OCI-LY3 (cell line): Measurements from ENCODE around the gene UBE2L6.

Source experiments
- CTCF ChIP-seq: fragments of 200-600, 300-600 bp; sonication (generic); IDR thresholded peaks from 2 replicates; pipeline ENCODE4 v1.5.1; 2014; ENCODE audit warnings: antibody characterized with exemption, low read length, low read depth
- EZH2phosphoT487 ChIP-seq: fragments of 200-600 bp; shearing (Covaris generic); IDR thresholded peaks from 2 replicates; pipeline ENCODE4 v1.6.1; 2018; ENCODE audit warnings: antibody characterized with exemption, mixed run types, low read depth

DNA sequence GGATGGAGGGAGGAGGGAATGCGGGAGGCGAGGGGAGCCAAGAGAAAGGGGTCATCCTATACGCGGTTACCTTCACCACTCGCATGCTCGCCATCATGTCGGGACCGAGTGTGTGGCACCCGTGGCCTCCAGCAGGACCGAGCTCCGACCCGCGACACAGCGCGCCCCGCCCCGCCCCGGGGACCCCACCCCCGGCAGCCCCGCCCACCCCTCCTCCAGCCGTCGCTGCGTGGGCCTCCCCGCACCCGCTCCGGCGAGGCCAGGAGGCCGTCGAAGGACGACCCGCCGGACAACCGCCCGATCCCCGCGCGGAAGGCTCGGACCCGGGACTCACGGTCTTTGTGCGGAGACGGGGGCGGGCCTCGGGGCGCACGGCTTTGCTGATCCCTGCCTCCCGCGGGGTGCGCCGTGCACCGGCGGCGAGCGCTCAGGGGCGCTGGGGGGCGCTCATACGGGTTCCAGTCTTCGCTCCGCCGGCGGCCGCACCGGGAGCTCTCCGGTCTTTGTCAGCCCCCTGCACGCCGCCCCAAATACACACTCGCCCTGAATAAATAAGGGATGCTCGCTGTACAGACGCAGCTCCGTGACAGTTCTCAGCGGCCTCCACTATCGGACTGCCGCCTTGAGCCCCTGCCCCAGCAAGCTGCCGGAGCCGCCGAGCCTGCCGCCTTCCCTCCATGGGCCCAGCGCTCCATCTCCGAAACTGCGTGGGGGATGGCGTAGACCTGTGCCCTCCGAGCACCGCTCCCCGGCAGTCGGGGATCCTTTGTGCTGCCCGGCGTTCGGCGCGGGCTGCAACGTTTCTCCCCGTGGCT lies at the start of gene UBE2L6:
- TF ChIP-seq CTCF (peak; percentile 97), EZH2phosphoT487 (no peak)
